ENCODE measurements around the gene GREB1. TPM values are rescaled to one million over a fixed set of nuclear protein-coding genes. Genes with fewer than 3 reads are reported as not detected.
A peak's percentile ranks its signal among the peaks of the same experiment; 100 is the strongest.

Gene GREB1
- total RNA-seq, 4 donors from 2014 or later: 3.0 to 6.1 (median 4.3) TPM

DNA sequence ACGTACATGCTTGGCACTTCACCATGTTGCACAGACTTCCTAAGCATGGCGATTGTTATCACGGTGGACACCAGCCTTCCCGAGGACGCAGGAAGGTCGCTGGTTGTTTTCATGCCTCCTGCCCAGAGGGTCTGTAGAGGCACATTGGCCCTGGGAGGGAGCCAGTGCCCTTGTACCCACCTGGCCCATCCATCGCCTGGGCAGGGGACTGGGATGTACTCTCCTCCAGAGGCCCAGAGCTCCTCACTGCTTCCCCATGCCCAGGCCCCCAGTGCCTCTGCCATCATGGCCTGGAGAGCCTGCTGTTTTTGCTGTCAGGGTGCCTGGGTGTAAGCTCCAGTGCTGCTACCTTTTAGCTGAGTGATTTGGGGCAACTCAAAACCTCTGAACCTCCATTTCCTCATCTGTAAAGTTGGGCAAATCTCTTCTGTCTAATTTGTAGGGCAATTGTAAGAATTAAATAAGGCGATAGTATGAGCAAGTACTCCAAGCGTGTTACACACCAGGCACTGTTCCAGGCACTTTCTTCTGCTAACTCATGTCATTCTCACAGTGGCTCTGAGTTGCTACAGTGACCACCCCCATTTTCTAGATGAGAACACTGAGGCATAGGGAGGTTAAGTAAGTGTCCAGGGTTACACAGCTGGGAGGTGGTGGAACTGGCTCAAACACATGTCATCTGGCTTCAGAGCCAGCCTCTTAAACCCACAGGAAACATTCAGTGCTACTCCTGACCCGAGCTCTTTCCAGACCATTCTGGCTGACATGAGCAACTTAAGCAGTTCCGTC lies 45.3 kb downstream of the GREB1 start:
- Histone ChIP-seq H3K27ac (no peak overlapping the region), H3K4me1 (peaks cover 22% of the 10 kb centered on the region), H3K27me3 (no peaks in the 10 kb centered on the region), H3K9me3 (no peaks in the 10 kb centered on the region), H3K4me3 (no peak overlapping the region), H3K36me3 (no peaks in the 10 kb centered on the region)
- DNase-seq (ENCODE audit: low spot score in 2 of 2): no peak
- TF ChIP-seq POLR2AphosphoS5 (IDR thresholded peaks at IDR 0.05) (no peak), POLR2A (IDR thresholded peaks at IDR 0.05) (no peak), EP300 (IDR thresholded peaks at IDR 0.05) (no peak)
- TF ChIP-seq, protein P1, sequence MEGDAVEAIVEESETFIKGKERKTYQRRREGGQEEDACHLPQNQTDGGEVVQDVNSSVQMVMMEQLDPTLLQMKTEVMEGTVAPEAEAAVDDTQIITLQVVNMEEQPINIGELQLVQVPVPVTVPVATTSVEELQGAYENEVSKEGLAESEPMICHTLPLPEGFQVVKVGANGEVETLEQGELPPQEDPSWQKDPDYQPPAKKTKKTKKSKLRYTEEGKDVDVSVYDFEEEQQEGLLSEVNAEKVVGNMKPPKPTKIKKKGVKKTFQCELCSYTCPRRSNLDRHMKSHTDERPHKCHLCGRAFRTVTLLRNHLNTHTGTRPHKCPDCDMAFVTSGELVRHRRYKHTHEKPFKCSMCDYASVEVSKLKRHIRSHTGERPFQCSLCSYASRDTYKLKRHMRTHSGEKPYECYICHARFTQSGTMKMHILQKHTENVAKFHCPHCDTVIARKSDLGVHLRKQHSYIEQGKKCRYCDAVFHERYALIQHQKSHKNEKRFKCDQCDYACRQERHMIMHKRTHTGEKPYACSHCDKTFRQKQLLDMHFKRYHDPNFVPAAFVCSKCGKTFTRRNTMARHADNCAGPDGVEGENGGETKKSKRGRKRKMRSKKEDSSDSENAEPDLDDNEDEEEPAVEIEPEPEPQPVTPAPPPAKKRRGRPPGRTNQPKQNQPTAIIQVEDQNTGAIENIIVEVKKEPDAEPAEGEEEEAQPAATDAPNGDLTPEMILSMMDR (IDR thresholded peaks at IDR 0.05): no peak
- 87% methylated on average over 11 of the region's 11 CpGs for WGBS

DNA sequence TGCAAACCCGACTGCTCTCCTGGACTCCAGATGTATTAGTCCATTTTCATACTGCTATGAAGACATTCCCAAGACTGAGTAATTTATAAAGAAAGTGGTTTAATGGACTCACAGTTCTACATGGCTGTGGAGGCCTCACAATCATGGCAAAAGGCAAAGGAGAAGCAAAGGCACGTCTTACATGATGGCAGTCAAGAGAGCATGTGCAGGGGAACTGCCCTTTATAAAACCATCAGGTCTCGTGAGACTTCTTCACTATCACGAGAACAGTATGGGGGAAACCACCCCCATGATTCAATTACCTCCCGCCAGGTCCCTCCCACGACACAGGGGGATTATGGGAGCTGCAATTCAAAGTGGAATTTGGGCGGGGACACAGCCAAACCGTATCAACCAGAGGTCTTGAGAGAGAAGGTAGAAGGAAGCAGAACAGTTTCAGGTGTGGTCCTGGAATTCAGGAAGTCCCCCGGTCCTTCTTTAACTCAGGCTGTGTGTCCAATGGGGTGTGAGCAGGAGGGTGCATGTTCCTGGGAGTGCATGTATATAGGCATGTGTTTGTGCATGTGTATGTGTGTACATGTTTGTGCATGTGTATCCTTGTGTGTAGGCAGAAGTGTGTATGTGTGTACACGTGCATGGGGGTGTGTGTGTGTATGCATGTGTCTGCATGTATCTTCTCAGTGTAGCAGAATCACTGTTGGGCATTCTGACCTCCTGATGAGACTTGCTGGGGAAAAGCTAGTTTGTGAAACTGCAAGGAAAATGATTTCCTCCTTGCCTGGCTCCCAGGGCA lies 46.2 kb downstream of the GREB1 start:
- Histone ChIP-seq H3K4me3 (no peak overlapping the region), H3K9me3 (no peaks in the 10 kb centered on the region), H3K27ac (no peak overlapping the region), H3K4me1 (peaks cover 22% of the 10 kb centered on the region), H3K27me3 (no peaks in the 10 kb centered on the region), H3K36me3 (no peaks in the 10 kb centered on the region)
- TF ChIP-seq POLR2AphosphoS5 (IDR thresholded peaks at IDR 0.05): no peak
- TF ChIP-seq EP300 (IDR thresholded peaks at IDR 0.05): no peak
- no peak for TF ChIP-seq POLR2A (IDR thresholded peaks at IDR 0.05)
- TF ChIP-seq, protein P1 (IDR thresholded peaks at IDR 0.05): no peak
- WGBS: 76% methylated on average over 10 of the region's 10 CpGs
- no peak for DNase-seq (ENCODE audit: low spot score in 2 of 2)

DNA sequence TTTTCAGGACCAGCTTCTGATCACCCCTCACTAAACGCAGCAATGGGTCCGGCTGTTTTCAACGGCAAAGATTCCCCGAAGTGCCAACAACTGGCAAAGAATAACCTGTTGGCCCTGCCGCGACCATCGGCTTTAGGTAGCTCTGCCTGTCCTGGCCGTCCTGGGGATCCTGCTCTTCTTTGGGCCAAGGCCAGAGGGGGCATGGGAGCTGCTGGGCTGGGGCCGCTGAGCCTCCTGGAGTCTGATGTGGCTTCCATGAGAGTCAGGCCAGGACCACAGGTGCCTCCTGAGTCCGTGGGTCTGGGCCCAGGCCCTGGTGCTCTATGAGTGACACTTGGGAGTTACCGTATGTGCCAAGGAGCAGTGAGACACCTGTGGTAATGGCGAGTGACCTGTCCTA lies 46.9 kb downstream of the GREB1 start:
- DNase-seq (ENCODE audit: low spot score in 2 of 2): no peak
- Histone ChIP-seq H3K36me3 (no peaks in the 10 kb centered on the region), H3K9me3 (no peaks in the 10 kb centered on the region), H3K27ac (no peak overlapping the region), H3K27me3 (no peaks in the 10 kb centered on the region), H3K4me1 (peaks cover 22% of the 10 kb centered on the region), H3K4me3 (no peak overlapping the region)
- TF ChIP-seq POLR2A (IDR thresholded peaks at IDR 0.05) (no peak), POLR2AphosphoS5 (IDR thresholded peaks at IDR 0.05) (no peak), EP300 (IDR thresholded peaks at IDR 0.05) (no peak)
- TF ChIP-seq, protein P1 (IDR thresholded peaks at IDR 0.05): no peak
- 93% methylated on average over 9 of the region's 12 CpGs for WGBS

DNA sequence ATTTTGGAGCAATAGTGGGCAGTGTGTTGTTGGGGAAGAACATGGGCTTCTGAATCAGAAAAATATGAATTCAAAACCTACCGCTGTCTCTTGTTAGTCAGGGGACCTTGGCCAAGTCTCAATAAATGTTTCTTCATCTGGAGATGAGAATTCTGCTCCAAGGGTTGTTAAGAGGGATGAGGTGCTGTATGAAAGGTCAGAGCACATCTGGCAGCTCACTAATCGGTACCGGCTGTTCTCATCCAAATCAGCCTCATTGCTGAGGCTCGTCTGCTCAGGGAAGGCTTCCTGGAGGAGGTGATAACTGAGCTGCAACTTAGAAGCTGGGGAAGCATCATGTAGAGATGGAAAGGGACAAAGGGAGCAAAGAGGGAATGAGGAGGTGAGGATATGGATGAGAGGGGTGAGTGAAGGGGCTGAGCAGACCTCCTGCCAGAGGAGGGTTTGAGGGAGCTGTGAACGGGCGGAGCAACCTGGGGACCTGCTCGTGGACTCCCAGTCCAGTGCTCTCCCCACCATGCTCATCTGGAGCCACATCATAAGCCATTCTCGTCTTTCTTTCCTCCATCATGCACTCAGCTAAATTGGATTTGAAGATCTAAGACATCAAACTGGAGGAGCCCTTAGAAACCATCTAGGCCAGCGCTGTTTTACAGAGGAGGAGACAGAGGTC lies 47.4 kb downstream of the GREB1 start:
- WGBS: 95% methylated on average over 9 of the region's 9 CpGs
- peak in 1 of 3 donors; percentile 41 for TF ChIP-seq POLR2AphosphoS5 (IDR thresholded peaks at IDR 0.05)
- TF ChIP-seq, protein P1 (IDR thresholded peaks at IDR 0.05): no peak
- no peak for TF ChIP-seq EP300 (IDR thresholded peaks at IDR 0.05)
- TF ChIP-seq POLR2A (IDR thresholded peaks at IDR 0.05): no peak
- no peaks in the 10 kb centered on the region for H3K36me3 ChIP-seq
- peak overlapping the region; percentile 7 for H3K27ac ChIP-seq
- H3K4me3 ChIP-seq: no peak overlapping the region
- H3K9me3 ChIP-seq: no peaks in the 10 kb centered on the region
- H3K4me1 ChIP-seq: peaks cover 22% of the 10 kb centered on the region
- H3K27me3 ChIP-seq: no peaks in the 10 kb centered on the region
- no peak for DNase-seq (ENCODE audit: low spot score in 2 of 2)
